OCI-LY7 (cell line): ENCODE results near the gene INSC.

Experiments
- CTCF ChIP-seq: fragments of 200-600 bp; sonication (generic); conservative IDR thresholded peaks from 2 replicates; pipeline ENCODE4 v1.5.1; 2014; ENCODE audit warnings: mild to moderate bottlenecking, antibody characterized with exemption, low read length, moderate library complexity, mixed read lengths
- EZH2phosphoT487 ChIP-seq: fragments of 200-600 bp; sonication (generic); IDR thresholded peaks from 2 replicates; pipeline ENCODE4 v1.6.1; 2018; ENCODE audit warnings: low read depth, borderline replicate concordance, mild to moderate bottlenecking, mixed run types, antibody characterized with exemption, low read length, moderate library complexity, mixed read lengths

GRCh38 chr11:15248749-15249148 is 134.0 kb downstream of the INSC start:
- TF ChIP-seq CTCF: no peak
- TF ChIP-seq EZH2phosphoT487: no peak
